Neuronal stem cell (in vitro differentiated cells): ENCODE results near the gene BRI3BP. TPM values are rescaled to one million over a fixed set of nuclear protein-coding genes. Genes with fewer than 3 reads are reported as not detected.

Experiments used
- DNase-seq: peaks from one replicate; pipeline ENCODE4 v3.0.0-alpha.2; 2013; ENCODE audit warnings: low spot score
- H2AFZ ChIP-seq: one replicate; pipeline ENCODE4 v1.6.1; 2013; ENCODE audit warnings: mild to moderate bottlenecking, low read length, inconsistent platforms
- H2AK5ac ChIP-seq: 2 replicates; pipeline ENCODE4 v1.6.1; 2013; ENCODE audit warnings: low read depth, mild to moderate bottlenecking, inconsistent platforms, low read length, moderate library complexity, mixed read lengths
- H2BK120ac ChIP-seq: 2 replicates; pipeline ENCODE4 v1.6.1; 2013; ENCODE audit warnings: low read depth, mild to moderate bottlenecking, inconsistent platforms, low read length, moderate library complexity, mixed read lengths
- H2BK12ac ChIP-seq: one replicate; pipeline ENCODE4 v1.6.1; 2013; ENCODE audit warnings: low read length, inconsistent platforms
- H2BK15ac ChIP-seq: 2 replicates; pipeline ENCODE4 v1.6.1; 2013; ENCODE audit warnings: mild to moderate bottlenecking, low read length, inconsistent platforms, mixed read lengths
- H2BK5ac ChIP-seq: one replicate; pipeline ENCODE4 v1.6.1; 2013; ENCODE audit warnings: inconsistent platforms, mild to moderate bottlenecking, low read length, moderate library complexity
- H3K14ac ChIP-seq: one replicate; pipeline ENCODE4 v1.6.1; 2013; ENCODE audit warnings: low read length, inconsistent platforms
- H3K18ac ChIP-seq: 2 replicates; pipeline ENCODE4 v1.6.1; 2013; ENCODE audit warnings: low read length, inconsistent platforms
- H3K23ac ChIP-seq: 2 replicates; pipeline ENCODE4 v1.6.1; 2013; ENCODE audit warnings: low read depth, mild to moderate bottlenecking, mixed read lengths, low read length, inconsistent platforms; ENCODE audit not compliant: poor library complexity
- H3K27ac ChIP-seq: replicated peaks from 3 replicates; pipeline ENCODE4 v1.5.1; 2013; ENCODE audit warnings: low read length, inconsistent platforms
- H3K27me3 ChIP-seq, 3 experiments: 2 replicates each; pipeline ENCODE4 v1.6.1; 2013; ENCODE audit warnings: low read length in 3 of 3, mild to moderate bottlenecking in 2 of 3, inconsistent platforms in 1 of 3, low read depth in 1 of 3, mixed read lengths in 1 of 3, moderate library complexity in 1 of 3; ENCODE audit not compliant: control insufficient read depth in 3 of 3, insufficient read depth in 3 of 3
- H3K36me3 ChIP-seq, 2 donors: replicated peaks in 1 of 2; 2 replicates each; pipeline ENCODE4 v1.6.1; 2013; ENCODE audit warnings: low read length in 2 of 2; ENCODE audit not compliant: control insufficient read depth in 2 of 2, insufficient read depth in 2 of 2
- H3K4ac ChIP-seq: 2 replicates; pipeline ENCODE4 v1.6.1; 2013; ENCODE audit warnings: inconsistent platforms, mild to moderate bottlenecking, low read length, moderate library complexity
- H3K4me1 ChIP-seq, 2 donors: 1 replicate in 1 of 2; 2 replicates in 1 of 2; pipeline ENCODE4 v1.6.1; 2013; ENCODE audit warnings: low read length in 2 of 2, low read depth in 1 of 2; ENCODE audit not compliant: control insufficient read depth in 2 of 2, insufficient read depth in 1 of 2
- H3K4me2 ChIP-seq: one replicate; pipeline ENCODE4 v1.6.1; 2013; ENCODE audit warnings: mild to moderate bottlenecking, low read length, inconsistent platforms; ENCODE audit not compliant: insufficient read depth, poor library complexity, severe bottlenecking
- H3K4me3 ChIP-seq, 2 donors: 2 replicates each; pipeline ENCODE4 v1.5.1; 2013; ENCODE audit warnings: low read length in 2 of 2, mild to moderate bottlenecking in 2 of 2, inconsistent platforms in 1 of 2, moderate library complexity in 1 of 2
- H3K79me1 ChIP-seq: one replicate; pipeline ENCODE4 v1.6.1; 2013; ENCODE audit warnings: low read depth, mild to moderate bottlenecking, inconsistent platforms, low read length, moderate library complexity
- H3K9ac ChIP-seq: one replicate; pipeline ENCODE4 v1.6.1; 2013; ENCODE audit warnings: mild to moderate bottlenecking, low read depth, low read length, inconsistent platforms; ENCODE audit not compliant: poor library complexity
- H3K9me3 ChIP-seq, 2 donors: replicated peaks in 1 of 2; 2 replicates each; pipeline versions ENCODE3 to v1.6.1; 2013; ENCODE audit warnings: low read length in 2 of 2, mild to moderate bottlenecking in 2 of 2, inconsistent platforms in 1 of 2, low read depth in 1 of 2, mixed read lengths in 1 of 2, moderate library complexity in 1 of 2; ENCODE audit not compliant: control insufficient read depth in 2 of 2, insufficient read depth in 1 of 2
- H4K8ac ChIP-seq: one replicate; pipeline ENCODE4 v1.6.1; 2013; ENCODE audit warnings: low read depth, mild to moderate bottlenecking, inconsistent platforms, low read length, moderate library complexity
- H4K91ac ChIP-seq: one replicate; pipeline ENCODE4 v1.6.1; 2013; ENCODE audit warnings: low read length, low read depth, mild to moderate bottlenecking, inconsistent platforms; ENCODE audit not compliant: poor library complexity
- WGBS, 2 donors: extraction: QIAGEN DNeasy Blood & Tissue Kit; methylation state at CpG; one replicate each; pipeline ENCODE4 v1.1.7; 2013; ENCODE audit warnings: missing lambda C conversion rate in 2 of 2, mixed read lengths in 1 of 2; ENCODE audit not compliant: insufficient read length in 2 of 2, insufficient replicate concordance in 1 of 2; ENCODE audit errors: extremely low coverage in 2 of 2; 5-methylcytosine and 5-hydroxymethylcytosine counted together
- polyA plus RNA-seq, 2 experiments: library from polyadenylated mRNA; stranded (reverse); fragments of 200-250 nt; gene quantifications; one replicate each; pipeline ENCODE4 v1.2.3, GENCODE V29; 2013

BRI3BP gene
- polyA plus RNA-seq (2013, experiment 1 of 2) = 4.2 TPM
- 4.2 TPM for polyA plus RNA-seq (2013, experiment 2 of 2)

- Histone ChIP-seq H2BK120ac (no peak within 1 kb of the TSS), H3K14ac (no peak within 1 kb of the TSS), H3K27me3 (peaks cover 0 to 5% (median 0%) of the 10 kb centered on the region in 3 experiments), H3K27ac (no peak within 1 kb of the TSS), H2AK5ac (no peak within 1 kb of the TSS), H3K18ac (peak within 1 kb of the TSS; percentile 92), H3K4me3 (peak within 1 kb of the TSS; percentile 63 to 88), H3K4ac (no peak within 1 kb of the TSS), H4K91ac (no peak within 1 kb of the TSS), H3K4me2 (peak within 1 kb of the TSS; percentile 76), H3K36me3 (peaks cover 0 to 10% of the 10 kb centered on the region in 2 donors), H3K23ac (no peak within 1 kb of the TSS), H3K9ac (peak within 1 kb of the TSS; percentile 94), H2AFZ (peak within 1 kb of the TSS; percentile 85), H2BK5ac (peak within 1 kb of the TSS; percentile 61), H2BK12ac (peak within 1 kb of the TSS; percentile 3), H4K8ac (no peak within 1 kb of the TSS), H2BK15ac (no peak within 1 kb of the TSS), H3K9me3 (no peaks in the 10 kb centered on the region), H3K79me1 (no peaks in the 10 kb centered on the region), H3K4me1 (peaks cover 0 to 5% of the 10 kb centered on the region in 2 donors)
- DNase-seq = peak; percentile 23
- no CpG with 5 or more reads among the region's 112 CpGs for WGBS, 2 donors
Observed at GRCh38 chr12:124993626-124994436, at the start of gene BRI3BP. TSS of gene BRI3BP (plus strand) at chr12:124993645. CDS start at chr12:124993791, 146 bp downstream.

DNA sequence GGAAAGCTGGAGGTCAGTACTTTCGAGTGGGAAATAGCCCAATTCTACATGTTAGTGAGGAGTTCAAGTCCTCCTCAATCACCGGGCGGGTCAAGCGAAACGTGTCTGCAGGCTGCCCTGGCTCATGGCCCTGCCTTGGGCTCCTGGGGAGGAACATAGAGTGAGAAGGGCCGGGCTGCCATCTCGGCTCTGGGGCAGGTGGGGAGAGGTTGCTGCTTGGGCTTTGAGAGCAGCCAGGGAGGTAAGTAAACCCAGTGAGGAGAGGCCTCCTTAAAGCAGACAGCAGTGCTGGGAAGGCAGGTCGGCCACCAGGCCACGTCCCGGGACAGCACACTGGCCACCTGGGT is 47.0 kb upstream of the BRI3BP start:
- no peak overlapping the region for H3K14ac ChIP-seq
- no peak overlapping the region for H2AFZ ChIP-seq
- H3K18ac ChIP-seq = no peak overlapping the region
- H3K4me3 ChIP-seq = peak overlapping the region in 1 of 2 donors; percentile 7
- no peaks in the 10 kb centered on the region for H3K9me3 ChIP-seq
- no peak overlapping the region for H4K8ac ChIP-seq
- no peaks in the 10 kb centered on the region for H3K4me1 ChIP-seq
- no peak overlapping the region for H2BK15ac ChIP-seq
- no CpG with 5 or more reads among the region's 10 CpGs for WGBS, 2 donors
- H4K91ac ChIP-seq = no peak overlapping the region
- H2BK12ac ChIP-seq = no peak overlapping the region
- peaks cover 17 to 50% of the 10 kb centered on the region in 2 donors for H3K36me3 ChIP-seq
- H3K27ac ChIP-seq = no peak overlapping the region
- H3K9ac ChIP-seq = no peak overlapping the region
- H3K4ac ChIP-seq = no peak overlapping the region
- peaks cover 6% of the 10 kb centered on the region for H3K79me1 ChIP-seq
- no peak overlapping the region for H2AK5ac ChIP-seq
- H3K23ac ChIP-seq = no peak overlapping the region
- no peak overlapping the region for H2BK120ac ChIP-seq
- no peak overlapping the region for H2BK5ac ChIP-seq
- no peak overlapping the region for H3K4me2 ChIP-seq
- DNase-seq = no peak
- H3K27me3 ChIP-seq = no peaks in the 10 kb centered on the region

- Histone ChIP-seq H3K9ac (no peak overlapping the region), H3K14ac (no peak overlapping the region), H2BK12ac (peak overlapping the region; percentile 58), H3K4me3 (no peak overlapping the region), H3K27me3 (no peaks in the 10 kb centered on the region), H2BK120ac (no peak overlapping the region), H3K36me3 (peaks cover 17 to 54% of the 10 kb centered on the region in 2 donors), H2BK5ac (no peak overlapping the region), H3K79me1 (peaks cover 6% of the 10 kb centered on the region), H3K4ac (no peak overlapping the region), H3K9me3 (no peaks in the 10 kb centered on the region), H2AK5ac (no peak overlapping the region), H4K91ac (no peak overlapping the region), H4K8ac (no peak overlapping the region), H3K4me2 (no peak overlapping the region), H3K18ac (no peak overlapping the region), H3K27ac (no peak overlapping the region), H2BK15ac (no peak overlapping the region), H2AFZ (no peak overlapping the region), H3K23ac (no peak overlapping the region), H3K4me1 (no peaks in the 10 kb centered on the region)
- no CpG with 5 or more reads among the region's 11 CpGs for WGBS, 2 donors
- DNase-seq = no peak
Observed at GRCh38 chr12:124947013-124947412, 46.4 kb upstream of the BRI3BP start.

- Histone ChIP-seq H3K9ac (no peak overlapping the region), H4K8ac (no peak overlapping the region), H3K23ac (no peak overlapping the region), H3K79me1 (peaks cover 6% of the 10 kb centered on the region), H3K4me2 (no peak overlapping the region), H4K91ac (no peak overlapping the region), H3K27me3 (no peaks in the 10 kb centered on the region), H2BK12ac (peak overlapping the region; percentile 22), H2BK15ac (no peak overlapping the region), H3K4me1 (no peaks in the 10 kb centered on the region), H3K9me3 (no peaks in the 10 kb centered on the region), H3K36me3 (peaks cover 18 to 60% of the 10 kb centered on the region in 2 donors), H2AFZ (no peak overlapping the region), H3K18ac (peak overlapping the region; percentile 48), H2BK5ac (peak overlapping the region; percentile 13), H3K4ac (no peak overlapping the region), H3K4me3 (no peak overlapping the region), H3K27ac (no peak overlapping the region), H2BK120ac (no peak overlapping the region), H2AK5ac (no peak overlapping the region), H3K14ac (no peak overlapping the region)
- no CpG with 5 or more reads among the region's 20 CpGs for WGBS, 2 donors
- DNase-seq = no peak
Observed at GRCh38 chr12:124947561-124948398, 45.7 kb upstream of the BRI3BP start.
